GM12878 (cell line): ENCODE results near the gene MAGEA2B.
"Not testable (repeated sequence)": the region's sequence is repeated elsewhere in the genome, so short reads cannot be mapped to it uniquely, and the experiment has no call there.

ENCODE experiments used
- BHLHE40 ChIP-seq, 2 experiments: fragments of 450-650 bp in 1 of 2; IDR thresholded peaks; 2 replicates each; pipeline ENCODE4 v1.6.1; 2011 to 2017; ENCODE audit warnings: low read depth in 2 of 2, borderline replicate concordance in 1 of 2, improper control_type of control experiment in 1 of 2, low read length in 1 of 2, mild to moderate bottlenecking in 1 of 2
- CREB1 ChIP-seq: IDR thresholded peaks from 2 replicates; pipeline ENCODE4 v1.6.1; 2012; ENCODE audit warnings: low read depth, mild to moderate bottlenecking, inconsistent platforms
- EGR1 ChIP-seq, 2 experiments: IDR thresholded peaks; 1 replicate in 1 of 2; 2 replicates in 1 of 2; pipeline ENCODE4 v1.6.1; 2011 to 2012; ENCODE audit warnings: low read depth in 2 of 2, low read length in 2 of 2, borderline replicate concordance in 1 of 2, mild to moderate bottlenecking in 1 of 2, moderate library complexity in 1 of 2
- EP300 ChIP-seq, 2 experiments: fragments of 150-350 bp in 1 of 2; IDR thresholded peaks; 2 replicates each; pipeline ENCODE4 v1.6.1; 2011 to 2012; ENCODE audit warnings: low read depth in 2 of 2, low read length in 2 of 2, borderline replicate concordance in 1 of 2, improper control_type of control experiment in 1 of 2, inconsistent platforms in 1 of 2; ENCODE audit not compliant: control insufficient read depth in 1 of 2
- EZH2 ChIP-seq: IDR thresholded peaks from 2 replicates; pipeline ENCODE4 v1.6.1; 2012; ENCODE audit warnings: low read depth, mild to moderate bottlenecking, control low read depth, inconsistent platforms, low read length, borderline replicate concordance; ENCODE audit not compliant: control insufficient read depth
- POLR2A ChIP-seq: IDR thresholded peaks from 2 replicates; pipeline ENCODE4 v1.6.1; 2011; ENCODE audit warnings: low read depth, mild to moderate bottlenecking, low read length
- SREBF1 ChIP-seq: IDR thresholded peaks from 2 replicates; pipeline ENCODE4 v1.6.1; 2012; ENCODE audit warnings: mild to moderate bottlenecking, low read length
- STAT3 ChIP-seq: IDR thresholded peaks from 2 replicates; pipeline ENCODE4 v1.6.1; 2011; ENCODE audit warnings: low read depth, low read length, improper control_type of control experiment
- TAF1 ChIP-seq: IDR thresholded peaks from 2 replicates; pipeline ENCODE4 v1.6.1; 2011; ENCODE audit warnings: mild to moderate bottlenecking, low read depth, low read length, borderline replicate concordance
- TCF12 ChIP-seq: IDR thresholded peaks from 2 replicates; pipeline ENCODE4 v1.6.1; 2011; ENCODE audit warnings: low read depth, mild to moderate bottlenecking, low read length
- TF ChIP-seq, protein P1 (sequence below), 3 experiments: IDR thresholded peaks in 2 of 3; conservative IDR thresholded peaks in 1 of 3; 2 replicates each; pipeline ENCODE4 v1.5.1; 2011; ENCODE audit warnings: low read depth in 3 of 3, low read length in 3 of 3, mild to moderate bottlenecking in 3 of 3, control low read depth in 2 of 3, moderate library complexity in 2 of 3, inconsistent platforms in 1 of 3, mixed read lengths in 1 of 3; ENCODE audit not compliant: control insufficient read depth in 2 of 3, insufficient read depth in 1 of 3; ENCODE audit errors: extremely low read depth in 1 of 3
- TF ChIP-seq, protein P2 (sequence below): fragments of 450-650 bp; IDR thresholded peaks from 2 replicates; pipeline ENCODE4 v1.6.1; 2016; ENCODE audit warnings: mild to moderate bottlenecking, moderate library complexity, borderline replicate concordance

DNA sequence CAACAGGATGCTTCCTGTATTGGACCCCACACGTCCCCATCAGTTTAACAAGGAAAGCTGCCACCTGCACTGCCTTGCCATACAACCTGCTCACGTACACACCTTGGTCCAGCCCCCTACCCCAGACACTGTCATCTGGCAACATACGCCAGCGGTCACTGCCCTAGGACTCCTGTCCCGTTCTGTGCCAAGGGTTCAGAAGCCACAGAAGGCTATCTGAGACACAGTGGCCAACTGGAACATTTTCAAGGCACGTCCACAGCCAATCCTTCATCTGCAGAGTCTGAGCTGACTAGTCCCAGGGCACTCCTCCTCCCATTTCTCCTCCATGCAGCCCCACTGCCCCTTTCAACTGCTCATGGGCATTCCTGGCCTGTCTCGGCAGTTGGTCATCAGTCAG lies 47.2 kb downstream of the MAGEA2B start:
- not testable (repeated sequence) for TF ChIP-seq SREBF1; EP300 (IDR thresholded peaks at IDR 0.05; ENCODE audit: borderline replicate concordance in 1 of 2, control insufficient read depth in 1 of 2, low read depth in 2 of 2, low read length in 2 of 2); EZH2; POLR2A; EGR1 (IDR thresholded peaks at IDR 0.05; ENCODE audit: borderline replicate concordance in 1 of 2, low read depth in 2 of 2, low read length in 2 of 2); STAT3; TCF12; CREB1; BHLHE40 (IDR thresholded peaks at IDR 0.05; ENCODE audit: borderline replicate concordance in 1 of 2, low read depth in 2 of 2, low read length in 1 of 2); TAF1
- TF ChIP-seq, protein P1, sequence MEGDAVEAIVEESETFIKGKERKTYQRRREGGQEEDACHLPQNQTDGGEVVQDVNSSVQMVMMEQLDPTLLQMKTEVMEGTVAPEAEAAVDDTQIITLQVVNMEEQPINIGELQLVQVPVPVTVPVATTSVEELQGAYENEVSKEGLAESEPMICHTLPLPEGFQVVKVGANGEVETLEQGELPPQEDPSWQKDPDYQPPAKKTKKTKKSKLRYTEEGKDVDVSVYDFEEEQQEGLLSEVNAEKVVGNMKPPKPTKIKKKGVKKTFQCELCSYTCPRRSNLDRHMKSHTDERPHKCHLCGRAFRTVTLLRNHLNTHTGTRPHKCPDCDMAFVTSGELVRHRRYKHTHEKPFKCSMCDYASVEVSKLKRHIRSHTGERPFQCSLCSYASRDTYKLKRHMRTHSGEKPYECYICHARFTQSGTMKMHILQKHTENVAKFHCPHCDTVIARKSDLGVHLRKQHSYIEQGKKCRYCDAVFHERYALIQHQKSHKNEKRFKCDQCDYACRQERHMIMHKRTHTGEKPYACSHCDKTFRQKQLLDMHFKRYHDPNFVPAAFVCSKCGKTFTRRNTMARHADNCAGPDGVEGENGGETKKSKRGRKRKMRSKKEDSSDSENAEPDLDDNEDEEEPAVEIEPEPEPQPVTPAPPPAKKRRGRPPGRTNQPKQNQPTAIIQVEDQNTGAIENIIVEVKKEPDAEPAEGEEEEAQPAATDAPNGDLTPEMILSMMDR (IDR thresholded peaks at IDR 0.05 in 2 of 3, conservative IDR thresholded peaks at IDR 0.05 in 1 of 3; ENCODE audit: control insufficient read depth in 2 of 3, extremely low read depth in 1 of 3, insufficient read depth in 1 of 3, low read depth in 3 of 3, low read length in 3 of 3), result not testable (repeated sequence)
- TF ChIP-seq, protein P2, sequence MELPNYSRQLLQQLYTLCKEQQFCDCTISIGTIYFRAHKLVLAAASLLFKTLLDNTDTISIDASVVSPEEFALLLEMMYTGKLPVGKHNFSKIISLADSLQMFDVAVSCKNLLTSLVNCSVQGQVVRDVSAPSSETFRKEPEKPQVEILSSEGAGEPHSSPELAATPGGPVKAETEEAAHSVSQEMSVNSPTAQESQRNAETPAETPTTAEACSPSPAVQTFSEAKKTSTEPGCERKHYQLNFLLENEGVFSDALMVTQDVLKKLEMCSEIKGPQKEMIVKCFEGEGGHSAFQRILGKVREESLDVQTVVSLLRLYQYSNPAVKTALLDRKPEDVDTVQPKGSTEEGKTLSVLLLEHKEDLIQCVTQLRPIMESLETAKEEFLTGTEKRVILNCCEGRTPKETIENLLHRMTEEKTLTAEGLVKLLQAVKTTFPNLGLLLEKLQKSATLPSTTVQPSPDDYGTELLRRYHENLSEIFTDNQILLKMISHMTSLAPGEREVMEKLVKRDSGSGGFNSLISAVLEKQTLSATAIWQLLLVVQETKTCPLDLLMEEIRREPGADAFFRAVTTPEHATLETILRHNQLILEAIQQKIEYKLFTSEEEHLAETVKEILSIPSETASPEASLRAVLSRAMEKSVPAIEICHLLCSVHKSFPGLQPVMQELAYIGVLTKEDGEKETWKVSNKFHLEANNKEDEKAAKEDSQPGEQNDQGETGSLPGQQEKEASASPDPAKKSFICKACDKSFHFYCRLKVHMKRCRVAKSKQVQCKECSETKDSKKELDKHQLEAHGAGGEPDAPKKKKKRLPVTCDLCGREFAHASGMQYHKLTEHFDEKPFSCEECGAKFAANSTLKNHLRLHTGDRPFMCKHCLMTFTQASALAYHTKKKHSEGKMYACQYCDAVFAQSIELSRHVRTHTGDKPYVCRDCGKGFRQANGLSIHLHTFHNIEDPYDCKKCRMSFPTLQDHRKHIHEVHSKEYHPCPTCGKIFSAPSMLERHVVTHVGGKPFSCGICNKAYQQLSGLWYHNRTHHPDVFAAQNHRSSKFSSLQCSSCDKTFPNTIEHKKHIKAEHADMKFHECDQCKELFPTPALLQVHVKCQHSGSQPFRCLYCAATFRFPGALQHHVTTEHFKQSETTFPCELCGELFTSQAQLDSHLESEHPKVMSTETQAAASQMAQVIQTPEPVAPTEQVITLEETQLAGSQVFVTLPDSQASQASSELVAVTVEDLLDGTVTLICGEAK, result not testable (repeated sequence)
